ENCODE data around the gene C6orf89.

The C6orf89 gene

GRCh38 chr6:36970892-36971842, 85.4 kb downstream of the C6orf89 start:
- DNase-seq: no peak

DNA sequence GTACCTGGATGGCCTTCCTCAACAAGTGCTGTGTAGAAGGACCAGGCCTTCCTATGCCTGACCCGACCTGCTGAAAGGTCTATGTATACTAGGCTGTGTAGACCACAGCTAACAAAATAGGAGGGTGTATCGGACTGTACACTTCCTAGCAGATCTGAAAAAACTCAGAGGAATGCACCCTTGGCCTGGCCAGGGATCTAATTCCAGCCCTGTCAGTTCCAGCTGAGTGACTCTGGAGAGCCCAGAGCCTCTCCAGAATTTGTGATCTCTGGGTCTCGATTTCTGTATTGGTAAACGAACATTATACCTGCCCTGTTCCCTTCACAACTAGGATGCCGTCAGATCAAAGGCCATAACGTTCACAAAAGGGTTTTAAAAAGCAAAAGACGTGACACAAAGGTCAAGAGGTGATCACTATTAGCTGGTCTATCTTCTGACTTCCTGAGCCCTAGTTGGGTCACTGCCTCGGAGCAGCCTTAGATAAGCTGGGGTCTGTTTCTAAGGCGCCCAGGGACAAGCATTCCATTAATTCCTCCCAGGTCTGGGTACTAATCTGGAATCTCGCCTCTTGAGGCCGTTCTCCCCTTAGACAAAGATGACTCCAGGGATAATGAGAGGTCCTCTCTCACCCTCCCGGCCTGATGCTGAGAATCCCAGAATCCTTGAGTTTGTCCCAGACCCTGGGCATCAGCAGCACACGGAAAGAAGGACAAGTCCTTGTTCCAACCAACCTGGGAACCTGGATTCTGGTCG, 86.3 kb downstream of the C6orf89 start:
- no peak for DNase-seq

DNA sequence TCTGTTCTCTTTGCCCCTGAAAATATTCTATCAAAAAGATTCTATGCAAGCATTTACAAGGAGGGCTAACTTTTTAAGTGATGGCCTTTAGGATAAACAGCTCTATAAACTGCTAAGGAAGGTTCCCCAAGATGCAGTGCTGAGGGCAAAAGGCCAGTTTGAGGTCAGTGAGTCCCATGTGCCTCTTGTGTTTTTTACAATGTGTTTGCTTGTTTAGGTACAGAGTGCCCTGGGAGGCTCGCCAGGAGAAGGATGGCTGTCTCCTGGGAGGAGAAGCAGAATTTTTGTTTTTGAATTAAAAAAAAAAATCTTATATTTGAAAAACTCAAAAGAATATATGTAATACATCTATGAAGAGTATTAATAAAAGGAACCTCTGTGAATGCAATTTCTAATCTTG, 87.4 kb downstream of the C6orf89 start:
- DNase-seq: no peak

- no peak for DNase-seq
Measured at GRCh38 chr6:36973647-36974046, 87.9 kb downstream of the C6orf89 start.

DNA sequence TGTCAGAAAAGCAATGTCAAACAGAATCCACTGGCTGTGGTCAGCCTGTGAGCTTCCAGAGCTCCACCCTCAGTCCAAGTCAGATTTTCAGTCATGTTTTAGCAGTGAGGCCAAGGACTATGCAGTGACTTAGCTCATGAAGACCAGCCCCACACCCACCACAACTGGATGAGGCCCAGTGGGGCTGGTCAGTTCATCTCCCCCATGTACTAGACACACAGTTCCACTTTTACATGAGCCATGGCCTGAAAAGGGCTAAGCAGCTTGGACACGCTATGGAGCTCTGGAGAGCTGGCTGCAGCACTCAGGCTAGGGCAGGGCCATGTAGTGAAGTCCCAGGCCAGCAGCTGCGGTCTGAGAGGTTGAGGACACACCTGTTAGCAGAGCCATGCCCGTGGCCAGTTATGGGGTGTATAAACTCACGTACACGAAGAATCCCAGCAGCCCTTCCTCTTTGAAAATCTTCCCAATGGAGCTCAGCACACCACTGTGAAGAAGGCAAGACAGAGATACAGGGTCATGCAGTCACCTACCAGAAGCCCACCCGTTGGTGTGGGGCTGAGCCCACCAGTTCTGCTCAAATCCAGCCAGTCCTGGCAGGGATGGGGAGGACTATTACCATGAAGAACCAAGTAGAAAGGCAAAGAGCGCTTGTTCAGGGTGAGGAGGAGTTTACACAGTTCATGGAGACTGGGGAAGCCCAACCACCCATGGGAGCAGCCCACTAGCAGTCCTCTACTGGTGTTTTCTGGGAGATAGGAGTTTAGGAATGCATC, 89.7 kb downstream of the C6orf89 start:
- DNase-seq: no peak

DNA sequence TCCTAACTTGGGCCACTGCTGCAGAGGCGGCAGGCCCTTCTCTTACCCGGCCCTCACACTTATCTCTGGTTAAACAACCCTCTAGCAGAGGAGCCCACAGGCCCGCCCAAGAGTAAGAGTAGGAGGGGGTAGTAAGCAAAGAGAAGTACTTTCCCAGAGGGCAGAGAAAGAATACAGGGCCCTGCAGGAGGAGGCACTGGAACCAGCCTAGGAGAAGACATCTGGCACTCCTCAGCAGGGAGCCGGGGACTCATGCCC, 90.2 kb downstream of the C6orf89 start:
- DNase-seq: no peak

DNA sequence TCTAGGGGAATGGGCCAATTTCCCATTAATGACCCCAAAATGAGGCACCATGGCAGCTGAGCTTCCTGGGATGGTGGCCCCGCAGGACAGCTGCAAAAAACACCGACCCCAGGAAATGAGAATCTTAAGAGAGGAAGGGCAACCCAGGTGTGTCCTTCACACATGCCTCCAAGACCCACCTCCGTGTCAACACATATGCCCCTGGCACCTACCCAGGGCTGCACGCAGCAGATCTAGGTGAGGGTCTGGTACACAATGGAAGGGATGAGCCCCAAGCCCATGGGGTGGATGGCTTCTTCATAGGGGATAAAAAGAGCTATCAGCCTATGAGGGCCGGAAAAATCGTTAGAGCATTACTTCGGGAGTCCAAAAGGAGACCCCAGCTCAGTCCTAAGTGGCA, 90.8 kb downstream of the C6orf89 start:
- DNase-seq: no peak

DNA sequence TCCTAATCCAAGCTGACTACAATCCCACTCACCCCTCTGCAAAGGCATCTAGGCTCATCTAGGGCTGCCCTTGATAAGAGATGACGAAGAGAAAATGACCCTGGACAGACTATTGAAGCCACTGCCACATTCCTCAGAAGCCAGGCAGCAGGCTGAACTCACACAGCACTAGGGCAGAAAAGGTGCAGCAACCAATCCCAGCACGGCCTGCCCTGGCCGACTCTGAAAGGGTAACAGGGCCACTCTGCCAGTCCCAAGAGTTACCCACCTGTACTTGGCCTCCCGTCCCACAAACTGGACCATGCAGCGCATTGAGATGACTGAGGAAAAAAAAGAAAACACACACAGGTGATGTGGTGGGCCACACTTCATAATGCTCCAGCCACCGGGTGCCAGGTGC, 91.2 kb downstream of the C6orf89 start:
- no peak for DNase-seq

DNA sequence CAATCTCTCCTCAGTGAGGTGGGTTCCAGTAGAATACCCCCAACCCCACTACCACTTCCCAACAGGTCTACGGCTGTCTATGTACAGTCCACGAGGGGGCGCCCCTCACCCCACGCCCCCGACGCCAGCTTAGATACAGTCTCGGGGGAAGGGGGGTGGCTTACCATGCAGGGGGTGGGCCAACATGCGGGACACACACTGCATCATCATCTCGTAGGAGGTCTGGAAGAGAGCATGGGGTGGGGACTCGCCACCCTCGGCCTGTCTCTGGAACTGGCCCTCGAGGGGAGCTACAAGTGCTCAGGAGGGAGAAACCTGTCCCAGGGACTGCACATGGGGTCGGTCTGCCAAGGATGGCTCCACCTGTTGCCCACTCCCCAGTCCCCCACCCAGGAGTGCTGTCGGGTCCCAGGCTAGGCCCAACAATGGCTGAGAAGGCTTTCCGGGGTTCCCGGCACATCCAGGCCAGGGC, 91.8 kb downstream of the C6orf89 start:
- no peak for DNase-seq

Measured in CD4-positive, alpha-beta T cell treated with Interleukin-1 beta for 1 hour (primary cell).